ENCODE measurements around the gene NUP62.

The NUP62 gene

GRCh38 chr19:49880162-49880869, 49.0 kb downstream of the NUP62 start:
- no peak for DNase-seq

DNA sequence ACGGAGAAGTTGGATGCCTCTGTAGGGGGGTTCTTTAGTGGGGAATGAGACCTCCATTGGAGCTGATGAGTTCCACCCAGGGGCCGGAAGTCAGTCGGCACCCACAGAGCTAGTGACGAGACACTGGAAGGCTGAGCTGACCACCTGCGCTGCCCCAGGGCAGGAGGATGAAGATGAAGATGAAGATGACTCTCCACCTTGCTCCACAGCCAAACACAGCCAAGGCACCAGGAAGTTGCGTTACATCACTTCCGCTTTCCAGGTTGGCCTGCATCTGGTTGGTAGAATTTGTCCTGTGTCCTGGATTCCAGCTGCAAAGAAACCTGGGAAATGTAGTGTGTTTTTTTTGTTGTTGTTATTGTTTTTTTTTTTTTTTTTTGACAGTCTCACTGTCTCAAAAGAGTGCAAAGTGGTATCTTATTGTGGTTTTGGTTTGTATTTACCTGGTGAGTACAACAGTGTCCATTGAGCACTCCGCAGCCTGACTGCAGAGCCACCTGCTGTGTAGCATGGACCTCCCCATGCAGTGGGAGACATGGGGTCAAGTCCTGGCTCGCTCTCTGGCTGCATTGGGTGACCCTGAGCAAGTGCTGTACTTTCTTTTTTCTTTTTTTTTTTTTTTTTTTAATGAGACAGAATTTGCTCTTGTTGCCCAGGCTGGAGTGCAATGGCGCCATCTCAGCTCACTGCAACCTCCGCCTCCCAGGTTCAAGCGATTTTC, 49.9 kb downstream of the NUP62 start:
- no peak for DNase-seq

GRCh38 chr19:49878744-49879070, 50.6 kb downstream of the NUP62 start:
- DNase-seq, result no peak

DNA sequence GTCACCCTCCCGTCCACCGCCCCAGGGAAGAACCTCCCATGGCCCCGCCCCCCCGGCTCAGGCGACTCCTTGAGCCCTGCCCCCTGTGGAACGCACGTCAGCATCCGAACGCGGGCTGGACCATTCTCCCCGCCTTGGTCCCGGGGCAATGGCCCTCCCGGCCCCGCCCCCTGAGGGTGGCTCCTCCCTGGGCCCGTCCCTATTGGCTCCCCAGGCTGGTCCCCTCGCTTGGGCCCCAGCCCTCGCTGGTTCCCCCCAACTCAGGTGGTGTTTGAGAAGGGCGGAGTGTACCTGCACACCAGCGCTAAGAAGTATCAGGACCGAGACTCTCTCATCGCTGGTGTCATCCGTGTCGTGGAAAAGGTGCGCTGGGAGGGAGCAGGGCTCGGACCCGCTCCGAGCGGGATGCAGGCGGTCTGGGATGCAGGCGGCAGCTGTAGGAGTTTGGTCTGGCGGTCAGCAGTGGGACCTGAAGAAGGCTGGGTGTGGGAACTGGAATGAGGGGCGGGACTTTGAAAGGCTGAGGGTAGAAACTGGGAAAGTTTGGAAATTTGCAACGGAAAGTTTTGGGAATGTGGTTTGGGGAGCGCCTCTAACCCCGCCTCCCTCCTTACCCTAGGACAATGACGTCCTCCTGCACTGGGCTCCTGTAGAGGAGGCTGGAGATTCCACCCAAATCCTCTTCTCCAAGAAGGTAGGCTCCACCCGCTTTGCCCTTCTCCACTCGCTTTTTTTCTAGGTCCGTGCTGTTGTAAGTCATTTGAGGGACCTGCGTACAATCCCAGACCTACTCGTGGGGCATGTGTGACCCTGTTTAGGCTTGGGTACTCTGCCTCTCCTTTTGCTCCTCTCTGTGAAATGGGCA, 51.2 kb downstream of the NUP62 start:
- DNase-seq, result peak; percentile 99

DNA sequence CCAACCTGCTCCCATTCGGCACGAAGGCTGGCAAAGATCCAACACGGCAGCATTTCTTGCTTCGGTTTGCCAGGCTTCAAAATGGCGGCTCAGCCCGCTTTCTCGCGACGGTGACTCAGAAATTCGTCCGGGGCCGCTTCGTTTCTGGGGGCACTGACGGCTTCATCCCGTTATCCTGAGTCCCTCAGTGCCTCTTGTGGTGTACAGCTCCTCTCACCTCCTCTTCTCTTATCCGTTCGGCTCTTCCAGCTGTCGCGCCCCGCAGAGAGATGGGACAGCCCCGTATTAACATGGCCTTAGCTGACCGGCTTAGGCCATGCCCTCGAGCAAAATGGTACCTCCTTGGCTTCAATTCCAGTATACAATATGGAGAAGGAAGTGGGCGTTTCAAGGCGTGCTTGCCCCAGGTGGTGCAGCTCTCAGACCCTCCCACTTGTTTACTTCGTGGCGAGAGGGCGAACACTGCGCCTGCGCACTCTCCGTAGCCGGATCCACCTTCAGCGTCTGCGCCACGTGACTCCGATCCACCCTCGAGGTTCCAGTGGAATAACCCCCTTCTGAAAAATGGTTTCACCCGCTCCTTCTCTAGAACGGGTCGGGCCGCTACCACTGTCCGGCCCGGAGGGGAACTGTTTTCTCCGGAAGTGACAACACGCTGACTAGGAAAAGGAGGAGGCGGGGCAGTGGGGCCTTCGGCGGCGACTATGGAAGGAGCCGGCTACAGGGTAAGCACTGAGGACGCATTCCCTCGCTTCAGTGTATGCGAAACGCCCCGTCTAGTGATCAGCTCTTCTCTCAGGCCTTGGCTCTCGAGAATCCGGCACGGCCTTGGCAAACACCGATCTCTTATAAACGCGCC, 52.1 kb downstream of the NUP62 start, which contains the start of the genes AKT1S1 and TBC1D17:
TSS of gene AKT1S1 (minus strand) at position 336 of the 859 bp plus-strand sequence. CDS start 4,060 bp downstream, outside the sequence.
TSS of gene TBC1D17 (plus strand) at position 683 of the 859 bp plus-strand sequence. CDS start at position 705, 22 bp downstream.
- DNase-seq, result peak; percentile 96

- DNase-seq, result peak; percentile 96
Measured at GRCh38 chr19:49876422-49877019, 52.8 kb downstream of the NUP62 start.

GRCh38 chr19:49875857-49876421, 53.4 kb downstream of the NUP62 start:
- peak; percentile 58 for DNase-seq

DNA sequence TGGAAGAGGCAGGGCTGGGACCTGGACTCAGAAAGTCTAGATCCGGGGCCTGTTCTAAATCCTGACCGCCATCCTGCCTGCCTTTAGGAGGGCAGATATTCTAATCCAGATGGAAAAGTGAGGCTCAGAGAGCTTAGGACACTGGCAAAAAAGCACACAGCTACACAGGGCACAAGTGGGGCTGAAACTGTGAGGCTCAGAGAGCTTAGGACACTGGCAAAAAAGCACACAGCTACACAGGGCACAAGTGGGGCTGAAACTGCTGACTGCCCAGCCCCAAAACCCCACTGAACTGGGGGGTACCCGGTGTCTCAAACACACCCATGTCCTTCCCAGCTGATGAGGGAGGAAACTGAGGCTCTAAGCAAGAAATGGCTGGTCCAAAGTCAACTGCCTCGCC, 54.1 kb downstream of the NUP62 start:
- no peak for DNase-seq

DNA sequence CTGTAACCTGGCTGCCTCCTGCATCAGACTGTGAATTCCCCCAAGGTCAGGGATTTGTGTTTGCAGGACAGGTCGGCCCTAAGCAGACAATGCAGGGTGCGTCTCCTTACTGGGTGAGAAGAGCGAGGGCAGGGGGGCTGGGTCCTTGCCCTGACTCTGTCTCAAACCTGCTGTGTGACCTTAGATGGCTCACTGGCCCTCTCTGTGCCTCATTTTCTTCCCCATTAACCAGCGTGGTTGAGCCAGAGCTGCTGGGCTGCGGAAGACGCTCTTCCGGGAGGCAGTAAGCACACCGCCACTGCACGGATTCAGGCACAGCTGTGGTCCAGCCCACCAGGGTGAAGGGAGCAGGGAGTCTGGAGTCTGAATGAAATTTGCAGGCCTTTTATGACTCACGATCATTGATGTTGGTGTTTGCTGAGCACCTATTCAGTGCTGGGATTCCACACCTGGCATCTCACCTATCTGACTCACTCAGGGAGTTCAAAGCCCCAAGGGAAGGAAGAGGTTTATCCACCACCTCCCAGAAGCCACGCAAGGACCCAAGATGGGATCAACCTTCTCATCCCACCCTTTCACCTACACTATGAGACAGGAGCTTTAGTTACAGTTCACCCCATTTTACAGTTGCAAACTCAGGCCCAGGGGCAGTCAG, 54.7 kb downstream of the NUP62 start:
- DNase-seq, result no peak

DNA sequence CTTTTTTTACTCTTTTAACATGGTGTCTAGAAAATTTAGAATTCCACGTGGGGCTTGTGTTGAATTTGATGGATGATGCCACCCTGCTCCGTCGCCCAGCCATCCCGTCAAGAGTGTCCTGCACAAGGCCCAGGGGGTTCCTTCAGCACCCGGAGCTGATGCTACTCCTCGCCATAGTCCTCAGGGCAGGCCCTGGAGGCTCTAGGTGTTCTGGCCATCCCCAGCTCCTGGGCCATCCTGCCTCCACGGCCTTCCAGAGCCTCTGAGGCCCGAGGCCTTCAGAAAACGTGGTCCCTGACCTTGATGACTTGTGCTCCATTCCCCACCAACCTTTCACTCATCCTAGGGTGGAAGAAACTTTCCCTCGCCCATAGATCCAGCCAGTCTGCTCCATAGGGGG, 55.5 kb downstream of the NUP62 start:
- no peak for DNase-seq

DNA sequence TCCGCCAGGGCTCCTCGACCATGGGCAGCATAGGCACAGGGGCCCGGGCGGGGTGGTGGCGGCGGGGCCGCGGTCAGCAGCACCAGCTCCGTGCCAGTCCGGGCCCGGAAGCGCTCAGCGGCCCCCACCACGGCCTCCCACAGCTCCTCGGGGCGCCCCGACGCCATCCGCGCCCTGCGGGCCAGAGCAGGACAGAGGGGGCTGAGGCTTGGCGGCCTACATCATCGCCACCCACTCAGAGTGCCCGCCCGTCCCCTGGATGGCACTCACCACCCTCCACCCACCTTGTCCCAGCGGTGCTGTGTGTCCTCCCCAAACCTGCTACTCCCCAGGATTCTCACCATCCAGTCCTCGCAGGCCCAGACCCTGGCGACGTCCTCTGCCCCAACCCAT, 56.2 kb downstream of the NUP62 start:
- DNase-seq, result no peak

GRCh38 chr19:49872245-49873128, 56.8 kb downstream of the NUP62 start:
- DNase-seq, result no peak

GRCh38 chr19:49871349-49871985, 57.8 kb downstream of the NUP62 start:
- DNase-seq, result no peak

- no peak for DNase-seq
Measured at GRCh38 chr19:49870309-49870901, 58.9 kb downstream of the NUP62 start.

GRCh38 chr19:49869484-49870308, 59.6 kb downstream of the NUP62 start:
- peak; percentile 84 for DNase-seq

- no peak for DNase-seq
Measured at GRCh38 chr19:49869009-49869483, 60.3 kb downstream of the NUP62 start.

GRCh38 chr19:49866933-49867782, 62.1 kb downstream of the NUP62 start, which contains the start of gene PNKP:
PNKP (minus strand) TSS chr19:49867576; CDS start chr19:49867204, 372 bp downstream.
- DNase-seq, result peak; percentile 94
